AG04449 (cell line): ENCODE data around the gene FNDC3B.

Experiments
- CTCF ChIA-PET: fragments of 350-600 bp; formaldehyde crosslinking; extraction: SDS; loops from one replicate; lab custom pipeline; 2021; ENCODE audit warnings: antibody characterized with exemption; lab: Yijun Ruan, JAX
- POLR2A ChIA-PET: fragments of 400-600, 350-600 bp; formaldehyde crosslinking; extraction: SDS; loops from one replicate; lab custom pipeline; 2020; ENCODE audit warnings: antibody characterized with exemption, inconsistent platforms; lab: Yijun Ruan, JAX
- DNase-seq: peaks from one replicate; pipeline ENCODE4 v3.0.0-alpha.2; 2010; ENCODE audit warnings: low read depth, low spot score
- H3K4me3 ChIP-seq: 2 replicates; pipeline ENCODE4 v1.5.1; 2011; ENCODE audit warnings: low read depth, mild to moderate bottlenecking, control low read depth, low read length
- TF ChIP-seq, protein P1 (sequence below): IDR thresholded peaks from one replicate; pipeline ENCODE4 v1.5.1; 2011; ENCODE audit warnings: mild to moderate bottlenecking, moderate library complexity, low read length, control low read depth, inconsistent platforms; ENCODE audit not compliant: insufficient read depth; ENCODE audit errors: missing control alignments

FNDC3B gene

DNA sequence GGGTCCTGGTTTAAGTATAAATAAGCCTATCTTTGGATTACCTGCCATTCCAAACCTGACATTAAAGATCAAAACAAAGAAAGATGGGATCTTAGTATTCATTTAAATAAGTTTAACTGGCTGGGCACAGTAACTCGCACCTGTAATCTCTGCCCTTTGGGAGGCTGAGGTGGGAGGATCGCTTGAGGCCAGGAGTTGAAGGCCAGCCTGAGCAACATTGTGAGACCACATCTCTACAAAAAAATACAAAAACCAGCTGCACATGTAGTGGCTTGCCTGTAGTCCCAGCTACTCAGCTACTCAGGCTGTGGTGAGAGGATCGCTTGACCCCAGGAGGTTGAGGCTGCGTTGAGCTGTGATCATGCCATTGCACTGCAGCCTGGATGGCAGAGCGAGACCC, 176.9 kb downstream of the FNDC3B start:
- ChIA-PET POLR2A (no interaction called here), CTCF (no interaction called here)
- TF ChIP-seq, protein P1, sequence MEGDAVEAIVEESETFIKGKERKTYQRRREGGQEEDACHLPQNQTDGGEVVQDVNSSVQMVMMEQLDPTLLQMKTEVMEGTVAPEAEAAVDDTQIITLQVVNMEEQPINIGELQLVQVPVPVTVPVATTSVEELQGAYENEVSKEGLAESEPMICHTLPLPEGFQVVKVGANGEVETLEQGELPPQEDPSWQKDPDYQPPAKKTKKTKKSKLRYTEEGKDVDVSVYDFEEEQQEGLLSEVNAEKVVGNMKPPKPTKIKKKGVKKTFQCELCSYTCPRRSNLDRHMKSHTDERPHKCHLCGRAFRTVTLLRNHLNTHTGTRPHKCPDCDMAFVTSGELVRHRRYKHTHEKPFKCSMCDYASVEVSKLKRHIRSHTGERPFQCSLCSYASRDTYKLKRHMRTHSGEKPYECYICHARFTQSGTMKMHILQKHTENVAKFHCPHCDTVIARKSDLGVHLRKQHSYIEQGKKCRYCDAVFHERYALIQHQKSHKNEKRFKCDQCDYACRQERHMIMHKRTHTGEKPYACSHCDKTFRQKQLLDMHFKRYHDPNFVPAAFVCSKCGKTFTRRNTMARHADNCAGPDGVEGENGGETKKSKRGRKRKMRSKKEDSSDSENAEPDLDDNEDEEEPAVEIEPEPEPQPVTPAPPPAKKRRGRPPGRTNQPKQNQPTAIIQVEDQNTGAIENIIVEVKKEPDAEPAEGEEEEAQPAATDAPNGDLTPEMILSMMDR: no peak
- no peak overlapping the region for H3K4me3 ChIP-seq
- DNase-seq: no peak

GRCh38 chr3:172216911-172217310, 177.5 kb downstream of the FNDC3B start:
- POLR2A ChIA-PET: no interaction called here
- no peak overlapping the region for H3K4me3 ChIP-seq
- CTCF ChIA-PET: no interaction called here
- DNase-seq: no peak
- TF ChIP-seq, protein P1: no peak

DNA sequence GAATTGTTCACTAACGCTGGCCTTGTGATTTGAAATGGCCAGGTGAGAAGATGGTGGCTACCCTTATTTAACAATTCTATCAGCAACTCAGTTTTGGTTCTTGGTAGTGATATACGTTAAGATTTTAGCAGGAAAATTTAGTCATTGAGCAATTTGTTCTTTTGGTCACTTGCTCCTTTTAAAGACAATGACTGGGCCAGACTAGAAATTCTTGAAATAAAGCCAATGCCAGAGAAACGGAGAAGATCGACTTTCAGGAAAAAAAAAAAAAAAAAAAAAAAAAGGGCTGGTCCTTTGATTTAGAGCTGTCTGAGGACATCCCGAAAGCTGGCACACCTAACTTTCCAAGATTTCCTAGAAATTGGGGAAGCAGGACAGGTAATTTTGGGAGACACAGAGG, 178.5 kb downstream of the FNDC3B start:
- POLR2A ChIA-PET: no interaction called here
- H3K4me3 ChIP-seq: no peak overlapping the region
- CTCF ChIA-PET: no interaction called here
- no peak for DNase-seq
- TF ChIP-seq, protein P1: no peak

DNA sequence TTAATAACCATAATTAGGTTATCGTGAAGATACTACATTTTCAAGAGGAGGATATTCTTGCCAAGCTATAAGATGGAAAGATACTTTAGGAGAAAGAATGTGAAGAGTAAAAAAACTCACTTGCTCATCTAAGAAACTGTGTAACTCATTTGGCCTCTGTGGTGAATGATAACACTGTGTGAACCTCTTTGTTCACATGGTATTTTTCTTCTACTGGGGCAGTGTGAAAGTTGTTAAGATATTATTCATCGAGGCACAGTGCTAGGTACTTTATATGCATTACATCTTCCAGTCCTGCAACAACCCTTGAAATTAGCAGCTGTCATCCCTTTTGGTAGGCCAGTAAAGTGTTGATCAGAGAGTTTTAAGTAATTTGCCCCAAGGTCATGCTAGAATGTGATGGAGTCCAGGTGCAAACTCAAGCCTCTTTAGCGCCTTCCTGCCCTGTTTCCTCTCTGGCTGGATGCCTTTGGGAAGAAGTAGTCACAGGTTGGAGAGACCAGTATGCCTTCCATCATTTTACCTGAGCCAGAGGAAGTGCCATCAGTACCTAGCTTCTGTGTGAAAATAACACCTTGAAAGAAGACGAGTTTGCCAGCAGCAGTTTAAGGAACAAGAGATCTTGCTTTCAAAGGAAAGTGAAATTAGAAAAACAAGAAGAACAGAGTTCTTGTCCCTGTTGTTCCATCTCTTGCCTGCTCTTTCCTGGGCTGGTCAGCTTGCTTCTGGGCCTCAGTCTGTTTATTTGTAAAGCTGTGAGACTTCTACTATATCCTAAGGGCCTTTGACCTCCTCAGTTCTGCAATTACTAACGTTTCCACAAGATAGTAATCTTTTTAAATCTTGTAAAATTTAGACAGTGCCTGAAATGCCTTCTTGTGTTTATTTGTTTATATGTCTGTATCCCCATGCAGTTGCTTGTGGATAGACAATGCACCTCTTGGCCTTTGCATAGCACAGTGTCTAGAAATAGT, 179.3 kb downstream of the FNDC3B start:
- POLR2A ChIA-PET: interaction anchor here (0.6 kb wide), 1 partner anchor 66 kb away, joined by 3 read pairs; no protein-coding TSS in a partner anchor
- H3K4me3 ChIP-seq: no peak overlapping the region
- no peak for DNase-seq
- CTCF ChIA-PET: no interaction called here
- TF ChIP-seq, protein P1: no peak

DNA sequence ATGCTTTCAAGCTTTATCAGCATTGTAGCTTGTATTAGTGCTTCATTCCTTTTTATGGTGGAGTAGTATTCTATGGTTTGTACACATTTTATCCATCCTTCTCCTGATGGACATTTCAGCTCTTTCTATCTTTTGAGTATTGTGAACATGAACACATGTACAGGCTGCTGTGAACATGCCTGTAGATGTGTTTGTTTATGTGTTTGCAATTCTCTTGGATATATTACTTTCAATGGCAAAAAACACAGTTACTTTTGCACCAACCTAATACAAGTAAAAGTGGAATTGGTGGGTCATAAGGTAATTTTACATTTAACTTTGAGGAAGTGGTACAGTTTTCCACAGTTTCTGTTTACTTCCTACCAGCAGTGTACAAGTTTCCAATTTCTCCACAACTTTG, 180.4 kb downstream of the FNDC3B start:
- CTCF ChIA-PET: no interaction called here
- no peak overlapping the region for H3K4me3 ChIP-seq
- TF ChIP-seq, protein P1: no peak
- POLR2A ChIA-PET: no interaction called here
- DNase-seq: no peak

- TF ChIP-seq, protein P1: no peak
- POLR2A ChIA-PET: interaction anchor here (0.6 to 0.7 kb wide), 3 partner anchors 39 to 86 kb away, joined by 3 to 4 read pairs (median 3); no protein-coding TSS in a partner anchor
- DNase-seq: peak; percentile 59
- CTCF ChIA-PET: interaction anchor here (0.9 to 1.5 kb wide), 2 partner anchors 10 to 18 kb away, joined by 3 to 4 read pairs; no protein-coding TSS in a partner anchor
- H3K4me3 ChIP-seq: no peak overlapping the region
These were observed 182.2 kb downstream of the FNDC3B start for GRCh38 chr3:172221547-172221946.
